Panc1 (cell line): ENCODE results near the gene USH2A.

Source experiments
- CTCF ChIP-seq: fragments of 450-650 bp; IDR thresholded peaks from 2 replicates; pipeline ENCODE4 v1.5.1; 2017; ENCODE audit warnings: mild to moderate bottlenecking
- POLR2AphosphoS5 ChIP-seq: IDR thresholded peaks from 2 replicates; pipeline ENCODE4 v1.6.1; 2012; ENCODE audit warnings: mild to moderate bottlenecking, low read depth, low read length, moderate library complexity
- REST ChIP-seq, 2 experiments: IDR thresholded peaks; 2 replicates each; pipeline ENCODE4 v1.6.1; 2011 to 2012; ENCODE audit warnings: low read depth in 2 of 2, control low read depth in 1 of 2, low read length in 1 of 2, mild to moderate bottlenecking in 1 of 2, moderate library complexity in 1 of 2; ENCODE audit not compliant: insufficient read depth in 1 of 2
- TCF7L2 ChIP-seq: IDR thresholded peaks from 2 replicates; pipeline ENCODE4 v1.6.1; 2011; ENCODE audit warnings: mild to moderate bottlenecking, low read depth, low read length, inconsistent platforms

GRCh38 chr1:216073793-216074595 lies 349.3 kb downstream of the USH2A start:
- no peak for TF ChIP-seq CTCF
- no peak for TF ChIP-seq REST (IDR thresholded peaks at IDR 0.05; ENCODE audit: insufficient read depth in 1 of 2, low read depth in 2 of 2, low read length in 1 of 2)
- no peak for TF ChIP-seq POLR2AphosphoS5
- TF ChIP-seq TCF7L2, result no peak
